Breast epithelium (tissue), 4 donors: ENCODE data around the gene LANCL2. TPM values are rescaled to one million over a fixed set of nuclear protein-coding genes. Genes with fewer than 3 reads are reported as not detected.

Experiments
- DNase-seq, 2 donors: peaks; one replicate each; pipeline ENCODE4 v3.0.0-alpha.2; 2019; ENCODE audit warnings: low spot score in 2 of 2
- H3K27ac ChIP-seq, 2 donors: fragments of 200-600 bp; sonication (generic) in 1 of 2; one replicate each; pipeline ENCODE4 v1.5.1; 2016 to 2019; ENCODE audit warnings: mild to moderate bottlenecking in 1 of 2
- H3K27me3 ChIP-seq, 2 donors: fragments of 200-600 bp; sonication (generic) in 1 of 2; one replicate each; pipeline versions ENCODE4 v1.5.1 to v1.6.0; 2017 to 2019; ENCODE audit warnings: control low read depth in 1 of 2, mild to moderate bottlenecking in 1 of 2
- H3K36me3 ChIP-seq: fragments of 200-600 bp; one replicate; pipeline ENCODE4 v1.5.1; 2019
- H3K4me1 ChIP-seq, 2 donors: fragments of 200-600 bp; sonication (generic); one replicate each; pipeline ENCODE4 v1.5.1; 2016 to 2019; ENCODE audit warnings: control low read depth in 1 of 2
- H3K4me3 ChIP-seq, 3 donors: fragments of 200-600 bp; sonication (generic); 1 replicate in 2 of 3; 2 replicates in 1 of 3; pipeline ENCODE4 v1.5.1; 2016 to 2019; ENCODE audit warnings: mild to moderate bottlenecking in 3 of 3, moderate library complexity in 2 of 3
- H3K9me3 ChIP-seq, 2 donors: fragments of 200-600 bp; sonication (generic) in 1 of 2; one replicate each; pipeline ENCODE4 v1.5.1; 2016 to 2019; ENCODE audit warnings: control low read depth in 1 of 2
- CTCF ChIP-seq, 3 donors: fragments of 450-650 bp; IDR thresholded peaks; one replicate each; pipeline ENCODE4 v1.5.1; 2016 to 2017; ENCODE audit warnings: antibody characterized with exemption in 3 of 3, mild to moderate bottlenecking in 3 of 3, moderate library complexity in 3 of 3
- POLR2A ChIP-seq: fragments of 450-650 bp; IDR thresholded peaks from one replicate; pipeline ENCODE4 v1.6.1; 2016; ENCODE audit warnings: antibody characterized with exemption, mild to moderate bottlenecking, moderate library complexity
- POLR2AphosphoS5 ChIP-seq, 3 donors: sonication (generic); formaldehyde crosslinking; IDR thresholded peaks; one replicate each; pipeline ENCODE4 v1.6.1; 2017; ENCODE audit warnings: antibody characterized with exemption in 3 of 3
- intact Hi-C: fragments of 100-400 bp; cut with DNase I; formaldehyde crosslinking; loops from one replicate; pipeline ENCODE4 v1.15.1; 2023; ENCODE audit warnings: low total_unique reads
- total RNA-seq, 3 donors: library from RNA; depleted of rRNA; stranded (reverse); fragments of >200 nt; gene quantifications; one replicate each; pipeline ENCODE4 v1.1.0, GENCODE V29; 2016

The LANCL2 gene
- total RNA-seq, 3 donors from 2014 or later: 11.8 to 22.4 (median 20.2) TPM

DNA sequence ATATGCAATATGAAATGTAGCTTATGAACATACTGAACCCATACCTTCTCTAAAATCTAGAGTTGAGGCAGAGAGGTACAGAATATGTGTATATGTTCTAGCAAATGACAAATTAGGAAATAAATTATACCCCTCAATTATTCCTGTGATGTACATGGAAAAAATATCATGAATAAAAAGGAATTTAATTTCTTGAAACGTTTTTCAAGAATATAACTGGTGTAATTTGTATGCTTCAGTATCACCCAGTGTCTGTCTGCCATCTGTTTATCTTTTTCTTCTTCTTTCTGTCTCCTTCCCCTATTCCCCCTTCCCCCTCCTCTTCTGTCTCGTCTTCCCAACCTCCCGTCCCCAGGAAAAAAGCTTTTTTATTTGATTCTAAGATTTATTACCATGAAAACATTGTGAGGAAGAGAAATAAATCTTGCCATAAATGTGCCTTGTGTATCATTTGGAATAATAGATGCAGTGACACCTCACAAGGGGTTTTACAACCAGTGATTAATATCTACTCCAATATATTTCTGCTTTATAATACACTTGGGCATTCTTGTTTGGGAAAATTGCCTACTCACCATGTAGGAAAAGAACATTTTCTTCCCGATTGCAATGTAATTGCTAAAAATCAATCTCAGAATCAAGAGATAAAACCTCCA lies 12.2 kb downstream of the LANCL2 start:
- Histone ChIP-seq H3K4me3 (no peak overlapping the region), H3K9me3 (no peaks in the 10 kb centered on the region), H3K36me3 (no peaks in the 10 kb centered on the region), H3K4me1 (no peaks in the 10 kb centered on the region), H3K27ac (no peak overlapping the region), H3K27me3 (no peaks in the 10 kb centered on the region)
- intact Hi-C loops: no loop called here
- no peak for DNase-seq
- TF ChIP-seq POLR2AphosphoS5 (IDR thresholded peaks at IDR 0.05) (no peak), POLR2A (no peak), CTCF (IDR thresholded peaks at IDR 0.05) (no peak)

GRCh38 chr7:55379285-55379684 lies 14.1 kb downstream of the LANCL2 start:
- Histone ChIP-seq H3K4me1 (no peaks in the 10 kb centered on the region), H3K36me3 (no peaks in the 10 kb centered on the region), H3K4me3 (no peak overlapping the region), H3K27me3 (no peaks in the 10 kb centered on the region), H3K9me3 (no peaks in the 10 kb centered on the region), H3K27ac (no peak overlapping the region)
- no peak for DNase-seq
- intact Hi-C loops: no loop called here
- no peak for TF ChIP-seq CTCF (IDR thresholded peaks at IDR 0.05)
- TF ChIP-seq POLR2AphosphoS5 (IDR thresholded peaks at IDR 0.05): no peak

DNA sequence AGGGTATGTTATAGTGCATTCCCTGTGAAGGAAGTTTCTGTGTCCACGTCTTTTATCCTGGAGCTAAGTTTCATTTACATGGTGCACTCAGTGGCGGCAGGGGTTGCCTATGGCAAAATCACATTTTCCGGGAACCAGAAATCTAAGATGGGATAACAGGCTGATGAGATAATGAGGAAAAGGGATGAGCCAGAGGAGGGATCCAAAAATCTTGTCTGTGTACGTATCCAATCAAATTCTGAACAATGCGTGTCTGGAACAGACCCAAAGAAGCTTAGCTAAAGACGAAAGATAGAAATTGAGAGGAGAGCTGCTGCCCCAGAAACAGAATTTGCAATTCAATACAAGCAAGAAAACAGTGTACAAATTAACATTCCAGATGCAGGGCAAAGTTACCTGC lies 16.1 kb downstream of the LANCL2 start:
- H3K27me3 ChIP-seq: no peaks in the 10 kb centered on the region
- peaks cover under 1% of the 10 kb centered on the region in 2 donors for H3K9me3 ChIP-seq
- no peak for TF ChIP-seq CTCF (IDR thresholded peaks at IDR 0.05)
- no peak for TF ChIP-seq POLR2AphosphoS5 (IDR thresholded peaks at IDR 0.05)
- no peak for TF ChIP-seq POLR2A
- H3K27ac ChIP-seq: no peak overlapping the region
- DNase-seq: no peak
- intact Hi-C loops: no loop called here
- no peaks in the 10 kb centered on the region for H3K4me1 ChIP-seq
- peak overlapping the region in 1 of 3 donors; percentile 5 for H3K4me3 ChIP-seq
- no peaks in the 10 kb centered on the region for H3K36me3 ChIP-seq

GRCh38 chr7:55381696-55382095 lies 16.6 kb downstream of the LANCL2 start:
- Histone ChIP-seq H3K9me3 (peaks cover 5% of the 10 kb centered on the region in 2 donors), H3K27ac (no peak overlapping the region), H3K4me3 (peak overlapping the region in 1 of 3 donors; percentile 39), H3K4me1 (no peaks in the 10 kb centered on the region), H3K36me3 (no peaks in the 10 kb centered on the region), H3K27me3 (no peaks in the 10 kb centered on the region)
- no peak for DNase-seq
- intact Hi-C loops: no loop called here
- no peak for TF ChIP-seq POLR2AphosphoS5 (IDR thresholded peaks at IDR 0.05)
- TF ChIP-seq POLR2A: no peak
- TF ChIP-seq CTCF (IDR thresholded peaks at IDR 0.05): no peak

- H3K4me1 ChIP-seq: no peaks in the 10 kb centered on the region
- TF ChIP-seq CTCF (IDR thresholded peaks at IDR 0.05): no peak
- no peak for TF ChIP-seq POLR2A
- no peak for TF ChIP-seq POLR2AphosphoS5 (IDR thresholded peaks at IDR 0.05)
- H3K36me3 ChIP-seq: no peaks in the 10 kb centered on the region
- intact Hi-C loops: no loop called here
- DNase-seq: no peak
- no peaks in the 10 kb centered on the region for H3K27me3 ChIP-seq
- H3K27ac ChIP-seq: no peak overlapping the region
- H3K4me3 ChIP-seq: peak overlapping the region in 1 of 3 donors; percentile 21
- peaks cover 8 to 11% of the 10 kb centered on the region in 2 donors for H3K9me3 ChIP-seq
These were observed 17.1 kb downstream of the LANCL2 start for GRCh38 chr7:55382251-55382650.
